Upper lobe of left lung (tissue), 4 donors: ENCODE results near the gene NRDC.

ENCODE experiments used
- POLR2AphosphoS5 ChIP-seq, 2 donors: sonication (generic); formaldehyde crosslinking; IDR thresholded peaks; one replicate each; pipeline ENCODE4 v1.5.1; 2017; ENCODE audit warnings: antibody characterized with exemption in 2 of 2
- TF ChIP-seq, protein P1 (sequence below), 6 experiments: fragments of 450-650 bp in 4 of 6; fragments of 200-600 bp in 2 of 6; sonication (generic) in 2 of 6; IDR thresholded peaks; one replicate each; pipeline ENCODE4 v1.5.1; 2016 to 2019; ENCODE audit warnings: antibody characterized with exemption in 6 of 6

DNA sequence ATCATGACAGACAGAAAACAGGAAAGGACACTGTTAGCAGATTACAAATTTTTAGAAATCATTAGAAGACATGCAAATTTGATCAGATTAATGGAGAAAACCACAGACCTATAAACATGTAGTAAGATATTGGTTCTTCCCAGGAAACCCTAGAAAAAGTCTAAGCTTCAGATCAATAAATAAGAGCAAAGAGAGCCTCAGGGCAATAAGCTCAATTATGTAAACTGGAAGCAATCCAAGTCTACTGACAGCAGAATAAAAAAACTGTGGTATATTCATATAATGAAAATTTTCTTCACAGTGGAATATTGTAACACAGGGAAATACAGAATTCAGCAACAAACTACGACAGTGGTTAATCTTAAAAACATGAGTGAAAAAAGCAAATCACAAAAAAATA is 36.3 kb downstream of the NRDC start:
- TF ChIP-seq, protein P1, sequence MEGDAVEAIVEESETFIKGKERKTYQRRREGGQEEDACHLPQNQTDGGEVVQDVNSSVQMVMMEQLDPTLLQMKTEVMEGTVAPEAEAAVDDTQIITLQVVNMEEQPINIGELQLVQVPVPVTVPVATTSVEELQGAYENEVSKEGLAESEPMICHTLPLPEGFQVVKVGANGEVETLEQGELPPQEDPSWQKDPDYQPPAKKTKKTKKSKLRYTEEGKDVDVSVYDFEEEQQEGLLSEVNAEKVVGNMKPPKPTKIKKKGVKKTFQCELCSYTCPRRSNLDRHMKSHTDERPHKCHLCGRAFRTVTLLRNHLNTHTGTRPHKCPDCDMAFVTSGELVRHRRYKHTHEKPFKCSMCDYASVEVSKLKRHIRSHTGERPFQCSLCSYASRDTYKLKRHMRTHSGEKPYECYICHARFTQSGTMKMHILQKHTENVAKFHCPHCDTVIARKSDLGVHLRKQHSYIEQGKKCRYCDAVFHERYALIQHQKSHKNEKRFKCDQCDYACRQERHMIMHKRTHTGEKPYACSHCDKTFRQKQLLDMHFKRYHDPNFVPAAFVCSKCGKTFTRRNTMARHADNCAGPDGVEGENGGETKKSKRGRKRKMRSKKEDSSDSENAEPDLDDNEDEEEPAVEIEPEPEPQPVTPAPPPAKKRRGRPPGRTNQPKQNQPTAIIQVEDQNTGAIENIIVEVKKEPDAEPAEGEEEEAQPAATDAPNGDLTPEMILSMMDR (IDR thresholded peaks at IDR 0.05) = no peak
- TF ChIP-seq POLR2AphosphoS5 (IDR thresholded peaks at IDR 0.05) = no peak
